Activated CD4-positive, CD25-positive, alpha-beta regulatory T cell treated with anti-CD3 and anti-CD28 coated beads, Interleukin-2, amount 50 U/mL, for 24 hours (primary cell): ENCODE measurements around the gene ASIC2.

Experiments used
- ATAC-seq, 2 donors: fragments of 150-1000 bp; cut with Tn5 transposase; one replicate each; pipeline ENCODE4 v1.10.0; 2021; ENCODE audit warnings: mild to moderate bottlenecking in 1 of 2, moderate library complexity in 1 of 2

ASIC2 gene

DNA sequence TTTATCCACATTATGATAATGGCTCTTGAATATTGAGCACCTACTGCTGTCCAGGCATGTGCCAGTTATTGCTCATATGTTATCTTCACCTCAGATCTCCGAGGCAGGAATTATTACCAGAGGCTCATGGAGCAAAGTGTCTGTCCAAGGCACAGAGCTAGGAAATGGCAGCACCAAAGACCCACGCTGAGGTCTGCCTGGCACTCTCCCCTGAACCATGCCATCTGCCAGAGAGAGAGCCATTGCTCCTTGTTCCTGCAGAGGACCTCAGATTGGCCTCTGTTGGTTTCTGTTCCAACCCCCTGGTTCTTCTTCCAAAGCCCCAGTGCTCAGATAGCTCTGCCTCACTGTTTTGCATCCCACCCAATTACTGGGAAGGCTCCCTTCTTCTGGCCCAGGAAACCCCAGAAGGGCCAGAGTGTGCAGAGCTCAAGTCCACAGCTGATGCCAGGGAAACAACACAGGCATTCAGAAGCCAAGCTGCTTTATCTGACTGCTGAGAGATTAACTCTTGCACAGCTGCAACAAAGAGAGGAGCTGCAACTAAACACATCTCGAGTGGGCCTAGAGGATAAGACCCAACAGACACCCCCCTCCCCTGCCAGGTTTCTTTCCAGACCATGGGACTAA, 5.9 kb downstream of the ASIC2 start:
- ATAC-seq, result no peak

DNA sequence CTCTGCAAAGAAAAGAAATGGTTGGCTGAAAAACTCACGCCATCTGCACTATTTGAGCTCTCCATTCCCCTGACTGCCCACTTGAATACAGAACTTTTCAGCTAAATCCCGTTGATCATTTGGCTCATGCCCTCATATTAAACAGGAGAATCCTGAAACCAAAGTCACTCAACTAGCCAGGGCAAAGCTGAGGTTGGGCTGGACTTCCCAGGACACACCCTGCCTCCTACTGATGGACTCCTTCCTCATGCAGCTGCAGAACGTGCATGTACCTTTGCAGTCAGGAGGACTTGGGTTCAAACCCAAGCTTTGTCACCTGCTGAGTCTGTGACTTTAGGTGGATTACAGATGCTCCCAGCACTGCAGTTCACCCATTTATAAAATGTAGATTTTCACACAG, 7.7 kb downstream of the ASIC2 start:
- ATAC-seq, result no peak

DNA sequence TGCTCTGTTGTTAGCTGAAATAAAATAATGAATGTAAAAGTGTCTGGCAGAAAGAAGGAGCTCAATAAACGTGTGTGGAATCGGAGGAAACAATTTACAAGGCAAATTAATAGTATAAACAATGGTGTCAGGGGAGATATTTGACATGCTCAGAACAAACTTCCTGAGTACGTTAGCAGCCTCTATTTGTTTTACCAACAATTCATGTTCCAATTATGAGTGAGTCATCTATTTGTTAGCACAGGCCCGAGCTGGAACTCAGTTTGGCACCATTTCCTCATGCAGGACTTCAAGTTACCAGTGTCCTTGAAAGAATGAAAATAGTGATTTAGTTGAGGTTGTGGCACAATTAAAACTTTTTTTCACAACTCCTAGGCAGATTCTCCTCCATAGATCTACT, 9.1 kb downstream of the ASIC2 start:
- no peak for ATAC-seq

DNA sequence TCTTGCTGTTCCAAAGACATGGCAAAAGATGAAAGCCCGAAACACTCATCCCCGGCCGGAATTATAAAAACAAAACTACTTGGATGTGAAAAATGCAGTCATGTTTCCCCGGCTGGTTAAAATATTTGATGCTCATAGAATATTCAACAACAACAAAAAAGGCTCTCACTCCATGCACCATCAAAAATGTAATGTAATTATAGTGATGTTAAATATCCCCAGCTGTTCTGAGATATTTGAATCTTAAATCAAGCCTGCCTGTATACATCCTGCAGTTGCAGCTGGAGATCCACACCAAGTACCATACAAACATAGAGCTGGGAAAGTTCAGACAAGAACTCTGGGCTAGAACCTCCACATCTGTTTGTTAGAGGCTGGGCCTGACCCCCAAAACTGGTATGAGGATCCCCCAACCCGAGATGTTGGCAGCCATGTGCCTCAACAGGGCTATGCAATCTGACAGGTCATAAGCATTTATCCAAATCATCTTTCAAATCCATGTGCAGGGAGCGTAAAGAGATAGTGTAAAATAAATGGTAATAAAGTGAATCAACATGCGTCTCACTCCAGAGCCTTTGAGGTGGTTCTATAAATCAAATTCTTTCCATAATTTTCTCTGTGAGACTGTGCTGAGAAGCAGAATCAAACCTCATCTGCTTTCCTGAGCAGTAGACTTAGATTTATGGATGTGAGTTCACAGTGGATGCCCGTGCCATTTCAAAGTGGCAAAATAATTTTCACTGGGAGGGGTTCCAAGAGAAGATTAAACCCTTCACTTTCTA, 12.7 kb downstream of the ASIC2 start:
- no peak for ATAC-seq

DNA sequence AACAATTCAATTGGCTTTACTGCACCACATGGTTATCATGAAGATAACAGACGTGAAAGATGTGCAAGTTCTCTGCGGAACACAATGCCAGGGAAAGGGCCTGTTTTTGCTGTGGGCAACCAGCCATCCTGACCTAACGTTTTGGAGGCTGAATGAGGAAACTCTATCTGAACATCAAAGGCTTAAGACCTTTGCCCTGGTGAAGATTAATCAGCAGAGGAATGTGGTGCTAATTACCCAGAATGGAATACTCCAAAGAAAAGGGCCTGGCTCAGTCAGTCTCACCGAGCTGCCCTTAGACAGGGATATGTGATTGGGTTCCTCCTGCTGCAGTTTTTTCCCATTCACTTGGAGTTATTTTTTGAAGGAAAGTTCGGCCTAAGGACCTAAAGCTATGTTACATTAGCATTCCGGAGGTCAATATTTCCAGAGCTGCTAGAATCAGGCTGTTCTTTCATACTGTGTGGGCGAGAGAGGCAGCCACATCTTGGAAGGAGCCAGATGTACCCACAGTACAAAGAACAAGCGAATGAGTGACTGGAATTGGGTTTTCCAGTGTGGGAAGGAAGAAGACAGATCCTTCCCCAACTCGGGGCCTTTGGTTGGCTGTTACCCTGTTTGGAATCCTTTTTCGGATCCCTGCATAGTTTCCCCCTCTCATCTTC, 15.5 kb downstream of the ASIC2 start:
- no peak for ATAC-seq

DNA sequence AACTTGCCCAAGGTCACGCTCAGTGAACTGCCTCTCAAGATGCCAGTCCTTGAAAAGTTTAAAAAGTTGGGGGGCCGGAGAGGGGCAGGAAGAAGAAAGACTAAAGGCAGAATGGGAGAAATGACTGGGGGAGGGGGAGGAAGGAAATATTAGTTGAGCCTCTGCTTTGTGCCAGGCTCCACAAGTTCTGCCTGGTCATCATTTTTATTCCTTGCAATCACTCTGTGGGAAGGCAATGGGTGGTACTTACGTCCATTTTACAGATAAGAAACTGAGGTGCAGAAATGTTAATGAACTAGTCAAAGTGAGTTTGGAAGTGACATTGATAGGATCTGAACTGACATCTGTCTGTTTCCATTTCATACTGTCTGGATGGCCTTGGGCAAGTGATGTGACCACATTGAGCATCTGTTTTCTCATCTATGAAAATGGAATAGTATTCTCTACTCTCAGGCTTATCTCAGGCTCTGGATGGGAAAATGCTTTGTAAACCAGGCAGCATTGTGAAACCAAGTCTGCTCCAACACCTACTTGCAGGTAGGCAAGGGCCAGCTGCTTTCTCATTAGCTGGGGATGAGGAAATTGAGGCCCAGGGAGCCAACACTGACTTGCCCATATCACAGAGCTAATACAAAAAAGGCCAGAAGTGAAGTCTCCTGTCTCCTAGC, 19.2 kb downstream of the ASIC2 start:
- no peak for ATAC-seq

DNA sequence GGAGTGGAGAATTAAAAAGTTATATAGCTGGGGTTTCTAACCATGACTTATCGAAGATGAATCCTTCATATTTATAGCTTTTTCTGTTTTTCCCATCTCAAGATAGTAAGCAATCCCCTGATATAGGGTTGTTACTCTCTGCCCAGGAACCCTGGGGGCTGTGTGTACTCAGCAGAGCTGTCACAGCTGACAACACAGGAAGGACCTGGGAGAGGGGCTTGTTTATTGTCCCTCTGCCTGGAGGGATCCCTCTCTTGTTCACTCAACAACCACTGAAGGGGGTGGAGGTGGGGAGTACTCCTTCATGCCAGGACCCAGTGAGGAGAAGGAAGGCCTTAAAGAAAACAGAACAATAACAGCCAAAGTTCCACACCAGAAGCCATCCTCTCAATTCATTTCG, 19.8 kb downstream of the ASIC2 start:
- ATAC-seq, result no peak

DNA sequence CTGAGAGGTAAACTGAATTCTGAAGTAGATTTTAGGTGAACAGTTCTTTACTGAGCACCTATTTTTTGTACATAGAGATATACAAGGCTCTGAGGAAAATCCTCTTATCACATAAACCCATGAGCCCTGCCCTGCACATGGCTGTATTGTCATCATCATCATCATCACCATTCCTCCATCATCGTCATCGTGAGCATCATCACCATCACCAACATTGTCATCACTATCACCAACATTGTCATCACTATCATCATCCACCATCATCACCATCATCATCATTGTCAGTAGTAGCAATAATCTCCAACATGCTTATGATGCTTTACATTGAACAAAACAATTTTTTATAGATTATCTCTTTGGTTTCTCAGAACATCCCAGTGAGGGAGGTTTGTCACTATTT, 20.7 kb downstream of the ASIC2 start:
- ATAC-seq, result no peak

DNA sequence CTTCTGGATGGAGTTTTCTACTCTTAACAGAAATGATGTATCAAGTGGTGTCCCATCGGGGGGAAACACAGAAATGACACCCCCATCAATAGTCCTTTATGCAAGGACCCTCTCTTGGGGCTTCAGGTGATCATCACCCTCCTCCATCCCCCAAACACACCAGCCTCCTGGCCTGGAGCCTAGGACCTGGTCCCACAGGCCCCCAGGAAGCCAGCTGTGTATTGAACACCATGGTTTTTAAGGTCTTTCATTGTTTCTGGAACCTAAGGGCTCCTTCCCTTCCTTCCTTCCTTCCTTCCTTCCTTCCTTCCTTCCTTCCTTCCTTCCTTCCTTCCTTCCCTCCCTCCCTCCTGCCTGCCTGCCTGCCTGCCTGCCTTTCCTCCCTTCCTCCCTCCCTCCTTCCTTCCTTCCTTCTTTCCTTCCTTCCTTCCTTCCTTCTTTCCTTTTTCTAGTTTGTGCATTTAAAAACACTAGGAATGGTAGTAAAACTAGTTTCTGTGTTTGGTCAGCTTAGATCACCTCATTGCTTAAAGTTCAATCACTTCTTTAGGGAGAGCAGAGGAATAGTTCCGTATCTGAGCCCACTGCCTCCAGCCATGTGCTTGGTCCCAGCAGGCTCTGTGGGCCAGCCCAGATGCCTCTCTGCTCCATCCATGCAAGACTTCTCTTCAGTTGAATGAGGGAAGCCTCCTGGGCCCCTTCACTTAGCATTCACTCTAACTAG, 23.6 kb downstream of the ASIC2 start:
- ATAC-seq, result no peak

DNA sequence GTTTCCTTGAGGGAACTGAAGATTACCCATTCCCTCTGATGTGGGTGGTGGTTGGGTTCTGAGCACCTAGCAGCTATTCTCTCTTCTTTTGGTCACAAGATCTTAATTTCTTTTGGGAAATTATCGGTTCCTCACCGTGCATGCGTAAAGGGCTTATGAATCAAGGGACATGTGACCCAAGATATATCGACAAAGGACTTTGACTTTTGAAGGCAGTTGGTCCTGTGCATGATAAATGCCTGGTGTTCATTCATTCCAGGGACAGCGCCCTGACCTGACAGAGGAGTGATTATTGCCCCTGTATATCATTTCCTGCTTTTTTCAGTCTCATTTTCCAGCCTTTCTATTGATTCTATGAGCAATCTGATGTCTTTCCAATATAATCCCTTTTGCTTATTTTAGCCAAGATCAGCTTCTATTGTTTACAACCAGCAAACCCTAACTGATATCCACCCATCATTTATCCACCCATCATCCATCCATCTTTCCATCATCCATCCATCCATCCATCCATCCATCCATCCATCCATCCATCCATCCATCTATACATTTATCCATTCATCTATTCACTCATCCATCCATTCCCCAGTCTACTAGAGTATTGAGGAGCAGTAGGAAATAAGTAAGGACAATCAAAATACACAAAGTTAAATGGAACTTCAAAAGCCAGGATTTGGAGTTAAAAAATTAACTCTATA, 25.1 kb downstream of the ASIC2 start:
- ATAC-seq, result no peak

DNA sequence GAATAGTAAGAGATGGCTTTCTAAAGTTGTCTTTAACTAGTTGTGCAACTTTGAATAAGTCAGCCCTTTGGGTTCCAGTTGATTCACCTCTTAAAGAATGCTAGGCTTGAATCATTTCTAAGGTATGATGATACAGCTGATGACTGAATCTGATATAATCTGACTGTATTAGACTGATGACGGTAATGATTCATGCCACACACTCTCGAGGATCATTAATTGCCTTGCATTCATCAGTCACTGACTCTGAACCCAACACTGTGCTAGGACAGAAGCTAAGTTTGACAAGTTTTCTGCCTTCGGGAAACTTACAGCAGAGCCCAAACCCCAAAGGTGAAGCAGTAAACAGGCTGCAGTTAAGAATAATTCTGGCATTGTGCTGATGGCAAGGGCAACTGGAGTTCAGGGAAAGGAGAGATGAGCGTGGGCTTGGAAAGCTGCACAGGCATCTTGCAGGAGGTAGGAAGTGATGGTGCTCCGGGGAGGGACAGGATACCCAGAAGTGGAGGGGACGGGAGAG, 25.8 kb downstream of the ASIC2 start:
- no peak for ATAC-seq

DNA sequence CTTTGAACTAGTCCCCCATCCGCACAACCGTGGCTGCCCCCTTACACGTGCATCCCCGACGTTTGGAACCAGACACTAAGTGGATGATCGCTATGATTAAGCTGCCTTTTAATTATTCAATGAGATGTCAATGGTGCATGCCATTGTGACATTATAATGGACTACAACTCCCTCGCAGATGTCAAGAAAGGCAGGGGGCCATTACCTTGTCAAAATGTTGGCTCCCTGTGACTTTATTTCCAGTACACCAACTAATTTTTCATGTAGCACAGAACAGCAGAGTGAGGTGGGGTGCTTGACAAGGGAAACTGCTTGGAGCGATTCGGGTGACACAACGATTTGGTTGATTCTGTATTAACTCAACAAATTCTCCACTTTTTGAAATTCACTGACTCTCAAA, 26.5 kb downstream of the ASIC2 start:
- ATAC-seq, result no peak

DNA sequence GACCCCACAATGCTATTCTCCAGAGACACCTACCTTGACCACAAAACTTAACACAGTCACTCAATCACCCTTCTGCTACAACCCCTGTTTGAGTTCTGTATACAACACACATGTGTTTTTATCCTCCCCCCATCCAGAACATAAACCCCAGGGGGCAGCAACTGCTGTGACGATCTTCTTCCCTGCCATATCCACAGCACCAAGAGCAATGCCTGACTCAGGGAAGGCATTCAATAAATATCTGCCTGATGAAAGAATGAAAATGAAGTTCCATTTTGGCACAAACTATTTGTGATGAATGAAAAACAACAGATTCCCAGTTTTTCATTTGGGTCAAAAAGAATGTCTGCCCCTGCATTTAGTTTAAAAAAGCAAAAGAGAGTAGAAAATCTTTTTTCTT, 27.0 kb downstream of the ASIC2 start:
- ATAC-seq, result no peak

DNA sequence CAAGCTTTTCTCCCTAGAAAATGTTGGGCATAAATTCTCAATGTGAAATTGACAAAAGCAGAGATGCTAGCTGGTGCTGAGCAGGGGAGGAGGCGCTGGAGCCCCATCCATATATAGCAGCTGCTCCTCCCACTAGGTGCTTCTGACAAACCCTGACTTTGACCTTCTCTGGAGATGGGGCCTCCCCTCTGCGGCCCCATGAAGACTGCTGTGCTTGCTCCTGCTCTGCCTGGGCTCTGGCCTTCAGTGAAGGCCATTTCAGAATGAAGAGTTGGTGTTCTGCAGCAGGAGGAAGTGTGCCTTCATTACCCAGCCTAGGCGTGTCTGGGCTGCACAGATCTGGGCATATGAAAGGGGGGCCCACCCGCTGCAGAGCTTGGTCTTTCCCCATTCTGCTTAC, 29.7 kb downstream of the ASIC2 start:
- no peak for ATAC-seq

DNA sequence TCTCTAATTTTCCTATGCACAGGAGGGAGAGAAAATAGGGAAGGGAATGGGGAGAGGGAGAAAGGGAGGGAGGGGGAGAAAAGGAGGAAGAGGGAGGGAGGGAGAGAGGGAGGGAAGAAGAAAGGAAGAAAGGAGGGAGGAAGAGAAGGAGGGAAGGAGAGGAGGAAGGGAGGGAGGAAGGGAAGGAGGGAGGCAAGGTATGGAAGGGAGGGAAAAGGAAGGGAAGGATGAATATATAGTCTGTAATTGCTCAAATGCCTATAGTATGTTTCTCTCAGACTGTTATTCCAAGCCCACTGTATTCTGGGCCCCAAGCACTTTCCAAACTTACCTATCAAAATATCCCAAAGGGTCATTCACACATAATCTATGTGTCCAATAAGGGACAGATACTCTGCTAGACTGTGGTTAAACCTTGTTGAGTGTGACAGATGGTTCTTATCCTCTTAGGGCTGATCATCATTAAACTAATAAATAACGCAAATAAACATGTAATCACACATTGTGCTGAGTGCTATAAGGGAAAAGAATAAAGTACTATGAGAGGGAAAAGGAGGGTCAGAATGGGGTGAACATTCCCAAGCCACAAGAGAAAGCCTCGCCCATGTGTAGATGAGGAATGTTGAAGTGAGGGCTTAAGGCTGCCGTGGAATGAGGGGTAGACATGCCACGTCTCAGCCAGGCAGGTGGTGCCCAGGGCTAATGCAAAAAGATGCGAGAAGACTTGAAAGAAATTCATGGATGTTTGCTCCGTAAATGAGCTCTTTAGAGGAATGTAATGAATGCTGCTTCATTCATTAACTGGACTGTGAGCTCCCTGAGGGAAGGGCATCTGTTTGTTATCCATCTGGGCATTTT, 30.6 kb downstream of the ASIC2 start:
- no peak for ATAC-seq

DNA sequence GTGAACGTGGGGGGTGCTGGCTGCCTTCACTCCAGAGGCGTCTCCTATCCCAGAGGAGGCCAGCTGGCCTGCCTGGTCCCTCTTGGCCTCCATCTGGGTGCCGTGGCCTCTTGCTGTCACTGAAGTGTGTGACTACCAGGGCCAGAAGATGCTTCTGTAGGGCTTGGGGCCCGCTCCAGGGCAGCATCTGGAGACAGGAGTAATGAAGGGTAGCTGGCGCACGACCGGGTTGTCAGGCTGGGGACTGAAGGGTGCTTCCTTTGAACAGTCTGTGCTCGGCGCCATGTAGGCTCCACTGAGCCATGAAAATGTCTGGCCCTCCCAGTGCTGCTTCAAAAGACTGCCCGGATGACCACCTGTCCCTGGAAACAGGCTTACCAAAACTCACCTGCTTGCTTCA, 31.3 kb downstream of the ASIC2 start:
- no peak for ATAC-seq

DNA sequence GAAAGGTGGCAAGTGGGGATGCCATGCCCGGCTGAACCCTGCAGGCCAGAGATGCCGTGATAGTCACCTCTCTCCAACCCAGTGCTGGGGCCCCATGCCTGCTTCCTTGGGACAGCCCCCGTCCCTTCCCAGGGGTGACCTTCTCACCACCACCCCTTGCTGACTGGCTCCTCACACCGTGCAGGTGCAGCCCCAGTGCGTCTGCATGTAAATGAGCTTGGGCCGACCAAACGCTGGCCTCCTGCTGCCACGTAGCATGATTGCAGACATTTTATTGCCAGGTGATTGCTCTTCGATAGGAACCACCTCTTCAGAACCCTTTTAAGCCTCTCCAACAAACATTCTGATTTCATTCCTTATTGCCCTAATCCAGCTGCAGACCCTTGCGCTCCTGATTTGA, 32.5 kb downstream of the ASIC2 start:
- ATAC-seq, result no peak

DNA sequence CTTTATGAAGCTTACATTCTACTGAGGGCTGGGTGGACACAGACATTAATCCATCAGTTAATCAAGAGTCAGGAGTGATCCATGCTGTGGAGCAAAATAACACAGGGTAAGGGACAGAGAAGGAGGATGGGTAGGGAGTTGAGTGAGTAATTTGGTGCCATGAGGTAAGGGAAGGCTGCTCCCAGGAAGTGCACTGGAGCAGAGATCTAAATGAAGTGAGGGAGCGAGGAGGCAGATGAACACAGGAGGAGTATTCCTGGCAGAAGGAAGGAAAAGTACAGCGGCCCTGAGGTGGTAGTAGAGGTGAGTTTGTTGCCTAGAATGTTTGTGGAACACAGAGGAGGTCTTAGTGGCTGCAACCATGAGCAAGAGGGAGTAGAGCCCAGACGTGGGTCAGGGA, 34.8 kb downstream of the ASIC2 start:
- no peak for ATAC-seq

DNA sequence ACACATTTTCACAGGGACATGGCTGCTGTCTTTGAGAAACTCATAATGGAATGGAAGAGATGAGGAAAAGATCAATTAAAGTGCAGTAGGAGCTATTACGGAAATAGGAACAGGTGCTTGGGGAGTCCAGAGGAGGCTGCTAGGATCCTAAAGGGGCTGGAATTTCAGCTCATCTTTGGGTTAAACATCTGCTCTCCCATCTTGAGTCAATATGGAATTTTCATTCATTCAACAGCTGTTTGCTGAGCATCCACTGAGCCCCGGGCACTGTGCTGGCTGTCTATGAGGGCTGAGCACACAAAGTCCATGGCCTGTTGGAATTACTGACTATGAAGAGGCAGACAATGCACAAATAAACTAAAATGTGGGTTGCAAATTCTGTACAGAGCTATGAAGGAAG, 47.9 kb downstream of the ASIC2 start:
- ATAC-seq, result no peak

DNA sequence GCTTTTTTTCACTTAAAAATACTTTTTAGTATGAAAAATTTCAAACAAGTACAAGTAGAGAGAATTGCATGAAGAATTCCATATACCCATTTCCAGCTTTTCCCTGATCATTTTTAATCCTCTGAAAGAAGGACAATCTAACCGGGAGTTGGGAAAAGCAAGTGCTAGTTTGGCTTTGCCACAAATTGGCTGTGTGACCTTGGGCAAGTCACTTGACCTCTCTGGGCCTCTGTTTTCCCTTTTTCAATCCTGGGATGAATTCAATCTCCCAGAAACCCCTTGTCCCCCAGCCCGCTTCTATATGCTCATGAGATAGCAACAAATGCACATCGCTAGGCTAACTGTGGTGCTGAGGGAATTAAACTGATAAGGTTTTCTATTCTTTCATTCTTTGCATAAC, 49.4 kb downstream of the ASIC2 start:
- ATAC-seq, result no peak
